Calu3 (cell line): ENCODE measurements around the gene STK4. TPM values are rescaled to one million over a fixed set of nuclear protein-coding genes. Genes with fewer than 3 reads are reported as not detected.

Source experiments
- BruUV-seq: library from RNA; stranded (reverse); fragments of 400-500 nt; replicated peaks from 2 replicates; lab custom pipeline; 2021; lab: Mats Ljungman, UMichigan
- CTCF ChIA-PET: fragments of 300-600 bp; sonication (Branson Sonifier 250); formaldehyde crosslinking; loops from one replicate; lab custom pipeline; 2022; ENCODE audit warnings: antibody characterized with exemption; lab: Charles Lee
- DNase-seq: peaks from one replicate; pipeline ENCODE4 v3.0.0; 2022
- H3K27ac Mint-ChIP-seq: one replicate; pipeline ENCODE4 v1.8.0; 2022; ENCODE audit warnings: mixed read lengths; ENCODE audit not compliant: unreplicated experiment
- H3K27me3 Mint-ChIP-seq: one replicate; pipeline ENCODE4 v1.8.0; 2022; ENCODE audit warnings: mixed read lengths; ENCODE audit not compliant: unreplicated experiment
- H3K36me3 Mint-ChIP-seq: one replicate; pipeline ENCODE4 v1.8.0; 2022; ENCODE audit warnings: mild to moderate bottlenecking, moderate library complexity, mixed read lengths; ENCODE audit not compliant: insufficient read depth, unreplicated experiment
- H3K4me1 Mint-ChIP-seq: one replicate; pipeline ENCODE4 v1.8.0; 2022; ENCODE audit warnings: mild to moderate bottlenecking, low read depth, mixed read lengths; ENCODE audit not compliant: unreplicated experiment
- H3K4me3 Mint-ChIP-seq: one replicate; pipeline ENCODE4 v1.8.0; 2022; ENCODE audit warnings: mild to moderate bottlenecking, low read depth, moderate library complexity, mixed read lengths; ENCODE audit not compliant: unreplicated experiment
- H3K9me3 Mint-ChIP-seq: one replicate; pipeline ENCODE4 v1.8.0; 2022; ENCODE audit warnings: low read depth, mixed read lengths; ENCODE audit not compliant: unreplicated experiment
- CTCF ChIP-seq: fragments of 200-600 bp; IDR thresholded peaks from one replicate; pipeline ENCODE4 v1.8.0; 2022; ENCODE audit warnings: antibody characterized with exemption; ENCODE audit not compliant: unreplicated experiment
- intact Hi-C: fragments of 100-400 bp; cut with micrococcal nuclease; formaldehyde crosslinking; loops from one replicate; pipeline ENCODE4 v1.10.0; 2022; ENCODE audit not compliant: unreplicated experiment
- total RNA-seq: library from RNA; stranded (reverse); gene quantifications from 2 replicates; pipeline ENCODE4 v1.2.3, GENCODE V29; 2022

STK4 gene
- total RNA-seq, 1 experiment from 2014 or later: 53.1 TPM

GRCh38 chr20:45049904-45050471, 83.7 kb downstream of the STK4 start:
- no peak for TF ChIP-seq CTCF
- intact Hi-C loops: no loop called here
- no peak for DNase-seq
- peaks cover 4% of the 10 kb centered on the region for H3K36me3 Mint-ChIP-seq
- no peaks in the 10 kb centered on the region for H3K4me1 Mint-ChIP-seq
- H3K9me3 Mint-ChIP-seq: no peaks in the 10 kb centered on the region
- H3K27me3 Mint-ChIP-seq: no peaks in the 10 kb centered on the region
- H3K4me3 Mint-ChIP-seq: no peak overlapping the region
- no TSS peak for BruUV-seq
- H3K27ac Mint-ChIP-seq: no peak overlapping the region
- CTCF ChIA-PET: interaction anchor here (1.1 to 1.7 kb wide), 3 partner anchors 46 to 62 kb away, joined by 3 to 8 read pairs (median 3); no protein-coding TSS in a partner anchor

GRCh38 chr20:45051204-45052060, 85.1 kb downstream of the STK4 start:
- Mint-ChIP-seq H3K27me3 (no peaks in the 10 kb centered on the region), H3K9me3 (no peaks in the 10 kb centered on the region), H3K36me3 (peaks cover 4% of the 10 kb centered on the region), H3K4me3 (no peak overlapping the region), H3K4me1 (no peaks in the 10 kb centered on the region), H3K27ac (no peak overlapping the region)
- CTCF ChIA-PET: interaction anchor here (0.9 to 1.7 kb wide), 3 partner anchors 44 to 59 kb away, joined by 3 to 8 read pairs (median 3); no protein-coding TSS in a partner anchor
- BruUV-seq: no TSS peak
- intact Hi-C loops: no loop called here
- no peak for DNase-seq
- no peak for TF ChIP-seq CTCF

GRCh38 chr20:45052698-45053429, 86.6 kb downstream of the STK4 start:
- Mint-ChIP-seq H3K27me3 (no peaks in the 10 kb centered on the region), H3K27ac (no peak overlapping the region), H3K9me3 (no peaks in the 10 kb centered on the region), H3K36me3 (peaks cover 4% of the 10 kb centered on the region), H3K4me3 (no peak overlapping the region), H3K4me1 (no peaks in the 10 kb centered on the region)
- intact Hi-C loops: no loop called here
- no peak for TF ChIP-seq CTCF
- no TSS peak for BruUV-seq
- DNase-seq: no peak
- CTCF ChIA-PET: interaction anchor here (0.9 to 1.2 kb wide), 3 partner anchors 9 to 58 kb away, joined by 3 read pairs; no protein-coding TSS in a partner anchor
